Fibroblast of the conjunctiva (primary cell): ENCODE results near the gene BCDIN3D.

Experiments
- DNase-seq: peaks from one replicate; pipeline ENCODE4 v3.0.0-alpha.2; 2010; ENCODE audit warnings: low read depth

BCDIN3D gene

DNA sequence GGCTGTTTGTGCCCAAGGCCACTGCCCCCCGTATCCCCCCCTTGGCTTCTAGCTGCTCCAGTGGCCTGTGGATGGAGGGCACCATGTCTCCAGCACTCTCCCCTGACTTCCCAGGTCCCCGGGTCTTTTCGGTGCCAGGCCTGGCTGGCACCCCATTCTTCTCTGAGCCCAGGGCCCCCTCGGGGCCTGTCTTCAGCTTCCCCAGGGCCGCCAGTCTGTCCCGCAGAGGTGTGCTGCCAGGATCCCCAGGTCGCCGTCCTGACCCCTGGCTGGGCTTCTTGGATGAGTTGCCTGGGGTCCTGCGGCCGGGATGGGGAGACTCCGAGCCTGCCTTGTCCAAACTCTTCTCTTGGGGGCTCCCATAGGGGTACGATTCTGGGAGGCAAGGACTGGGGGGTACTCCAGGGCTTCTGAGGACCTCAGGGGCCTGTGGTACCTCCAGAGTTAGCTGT, 47.2 kb downstream of the BCDIN3D start:
- no peak for DNase-seq

DNA sequence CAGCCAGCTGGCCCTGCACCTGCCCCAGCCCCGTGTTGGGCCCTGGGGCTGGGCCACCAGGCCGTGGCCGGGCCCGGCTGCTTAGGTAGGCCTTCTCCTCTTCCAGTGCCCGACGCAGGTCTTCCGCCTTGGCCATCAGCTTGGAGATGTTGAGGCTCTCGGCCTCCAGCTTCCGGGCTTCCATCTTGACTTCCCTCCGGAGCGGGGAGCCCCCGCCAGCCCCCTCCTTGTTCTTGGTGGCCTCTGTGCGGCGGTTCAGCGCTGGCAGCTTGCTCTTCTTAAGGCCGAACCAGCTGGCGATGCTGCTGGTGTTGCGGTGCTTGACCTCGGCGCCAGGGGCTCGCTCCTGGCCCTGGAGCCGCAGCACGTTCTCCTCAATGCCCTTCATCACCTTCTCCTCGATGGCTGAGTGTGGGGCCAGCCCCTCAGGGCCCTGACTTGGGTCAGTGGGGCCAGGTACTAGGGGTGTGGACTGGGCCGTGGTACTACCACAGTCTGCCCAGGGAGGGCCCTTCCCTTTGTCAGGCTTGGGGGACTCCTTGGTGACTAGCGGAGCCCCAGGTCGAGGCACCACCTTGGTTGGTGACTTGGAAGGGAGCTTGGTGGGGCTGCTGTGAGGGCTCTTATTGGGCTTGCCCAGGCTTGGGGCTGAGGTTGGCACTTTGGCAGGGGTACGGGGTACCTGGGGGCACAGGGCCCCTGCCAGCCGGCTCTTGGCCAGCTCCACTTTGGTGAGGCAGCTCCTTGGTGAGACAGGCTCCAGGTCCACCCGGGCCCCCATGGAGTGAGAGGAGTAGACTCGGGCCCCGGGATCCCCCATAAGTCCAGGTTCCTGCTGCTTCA, 47.9 kb downstream of the BCDIN3D start:
- no peak for DNase-seq

- DNase-seq = no peak
These were observed 48.9 kb downstream of the BCDIN3D start for GRCh38 chr12:49794021-49794420.

DNA sequence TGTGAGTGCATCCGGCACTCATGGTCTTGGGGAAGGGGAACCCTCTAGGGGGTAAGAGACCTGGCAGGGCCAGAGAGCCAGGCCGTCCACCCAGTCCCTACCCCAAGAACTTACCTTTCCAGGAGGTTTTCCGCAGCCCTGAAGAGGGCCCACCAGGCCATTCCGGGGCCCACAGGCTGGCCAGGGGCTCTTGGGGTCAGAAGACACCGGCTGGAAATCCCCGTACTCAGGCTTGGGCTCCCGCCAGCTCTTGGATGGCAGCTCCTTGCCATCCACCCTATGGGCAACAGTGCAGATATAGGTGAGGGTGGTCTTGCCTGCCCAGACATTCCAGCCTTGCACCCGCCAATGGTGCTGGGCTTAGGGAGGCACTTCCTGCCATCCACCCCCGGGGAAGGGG, 49.3 kb downstream of the BCDIN3D start:
- DNase-seq = no peak

- DNase-seq = no peak
These were observed 49.8 kb downstream of the BCDIN3D start for GRCh38 chr12:49792976-49793580.

- no peak for DNase-seq
These were observed 50.5 kb downstream of the BCDIN3D start for GRCh38 chr12:49792181-49792970.

DNA sequence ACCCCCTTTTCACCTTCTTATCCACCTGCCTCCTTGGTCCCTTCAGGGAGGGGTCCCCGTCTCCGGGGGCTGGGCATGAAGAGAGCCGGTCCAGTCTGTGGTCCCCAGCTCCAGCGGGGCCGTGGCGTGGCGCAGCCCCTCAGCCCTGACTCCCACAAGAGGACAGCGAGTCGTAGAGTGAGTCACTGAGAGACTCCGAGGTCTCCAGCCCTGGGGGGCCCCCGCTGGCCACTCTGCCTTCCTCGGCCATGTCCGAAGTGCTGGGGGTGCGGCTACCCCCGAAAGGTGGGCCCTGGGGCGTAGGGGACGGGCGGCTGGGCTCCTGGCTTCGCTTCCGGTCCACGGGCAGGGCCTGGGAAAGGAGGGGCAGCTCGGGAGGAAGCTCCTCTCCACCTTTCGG, 51.2 kb downstream of the BCDIN3D start:
- DNase-seq = no peak

DNA sequence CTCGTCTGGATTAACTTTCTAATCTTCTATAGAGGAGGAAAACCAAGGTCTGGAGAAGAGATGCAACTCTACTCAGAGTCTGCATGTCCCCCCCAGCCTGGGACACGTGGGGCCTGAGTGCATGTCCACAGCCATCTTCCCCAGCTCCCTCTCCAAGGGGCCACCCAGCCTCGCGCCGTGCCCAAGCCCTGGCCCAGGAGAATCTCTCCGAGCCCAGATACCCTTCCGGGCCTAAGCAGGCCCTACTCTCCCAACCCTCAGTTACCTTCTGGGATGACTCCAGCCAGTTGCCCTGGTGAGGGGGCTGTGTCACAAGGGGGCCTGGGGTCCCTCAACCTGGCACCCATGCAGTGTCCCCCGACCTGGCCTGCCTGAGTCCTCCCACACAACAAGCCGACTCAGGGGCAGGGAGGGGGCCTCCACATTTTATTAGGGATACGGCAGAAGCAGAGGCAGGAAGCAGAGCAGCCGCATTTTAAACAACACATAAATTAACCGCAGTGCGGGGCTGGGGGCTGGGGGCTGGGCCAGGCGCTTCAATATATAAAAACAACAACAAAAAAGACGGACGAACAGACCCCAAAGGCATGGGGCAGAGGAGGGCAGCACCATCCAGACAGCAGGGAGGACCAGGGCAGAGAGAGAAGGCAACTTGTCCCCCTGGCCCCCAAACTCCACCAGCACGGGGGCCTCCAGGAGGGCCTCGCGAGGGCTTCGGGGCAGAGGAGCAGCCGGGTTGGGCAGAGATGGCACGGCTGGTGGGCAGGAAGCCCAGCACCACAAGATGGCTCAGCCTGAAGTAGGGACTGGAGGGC, 52.0 kb downstream of the BCDIN3D start:
- no peak for DNase-seq

DNA sequence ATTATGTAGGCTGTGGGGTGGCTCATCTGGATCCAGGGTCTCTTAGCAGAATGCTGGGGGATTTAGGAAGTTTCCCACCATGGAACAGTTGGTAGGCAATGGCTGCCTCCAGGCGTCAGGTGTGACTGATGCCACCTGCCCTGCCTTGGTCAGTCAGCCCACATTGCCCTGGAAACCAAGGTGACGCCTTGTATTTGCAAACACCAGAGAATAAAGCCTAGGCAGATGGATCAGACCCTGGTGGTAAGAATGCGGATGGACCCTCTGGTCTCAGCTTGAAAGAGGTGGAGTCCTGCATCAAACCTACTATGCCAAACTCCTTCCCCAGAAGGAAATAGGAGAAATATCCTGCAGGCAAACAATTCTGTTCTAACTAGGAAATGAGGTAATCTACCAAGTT, 52.9 kb downstream of the BCDIN3D start:
- no peak for DNase-seq

DNA sequence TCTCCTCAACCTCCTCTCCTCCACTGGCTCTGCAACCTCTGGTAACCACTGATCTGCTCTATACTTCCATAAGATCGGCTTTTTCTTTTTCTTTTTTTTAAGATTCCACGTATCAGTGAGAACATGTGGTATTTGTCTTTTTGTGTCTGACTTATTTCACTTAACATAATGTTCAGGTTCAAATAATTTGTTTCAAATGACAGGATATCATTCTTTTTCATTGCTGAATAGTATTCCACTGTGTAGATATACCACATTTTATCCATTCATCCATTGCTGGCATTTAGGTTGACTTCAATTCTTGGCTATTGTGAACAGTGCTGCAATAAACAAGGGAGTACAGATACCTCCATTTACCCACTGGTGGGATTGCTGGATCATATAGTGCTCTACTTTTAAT, 55.2 kb downstream of the BCDIN3D start:
- no peak for DNase-seq
